ENCODE measurements around the gene LBP.

- no peak for TF ChIP-seq KLF9 (tag by site-specific recombination; IDR thresholded peaks at IDR 0.05; ENCODE audit: low read depth)
- TF ChIP-seq ZNF48 (tag by site-specific recombination; IDR thresholded peaks at IDR 0.05) = no peak
- TF ChIP-seq CTCF (tag by site-specific recombination; IDR thresholded peaks at IDR 0.05) = no peak
- TF ChIP-seq ZBTB20 (tag by site-specific recombination; IDR thresholded peaks at IDR 0.05) = no peak
- TF ChIP-seq ZNF701 (tag by site-specific recombination; IDR thresholded peaks at IDR 0.05) = no peak
Measured at GRCh38 chr20:38402089-38402488, 55.8 kb downstream of the LBP start.
